SKM-1 treated with dmso at 0.1 percent for 144 hours (cell line): ENCODE data around the gene SHCBP1L.

ENCODE experiments used
- DNase-seq: peaks from one replicate; lab custom pipeline; 2025; ENCODE audit not compliant: unreplicated experiment; lab: John Stamatoyannopoulos, UW

SHCBP1L gene

GRCh38 chr1:182897696-182898095 is 55.3 kb downstream of the SHCBP1L start:
- DNase-seq = no peak

DNA sequence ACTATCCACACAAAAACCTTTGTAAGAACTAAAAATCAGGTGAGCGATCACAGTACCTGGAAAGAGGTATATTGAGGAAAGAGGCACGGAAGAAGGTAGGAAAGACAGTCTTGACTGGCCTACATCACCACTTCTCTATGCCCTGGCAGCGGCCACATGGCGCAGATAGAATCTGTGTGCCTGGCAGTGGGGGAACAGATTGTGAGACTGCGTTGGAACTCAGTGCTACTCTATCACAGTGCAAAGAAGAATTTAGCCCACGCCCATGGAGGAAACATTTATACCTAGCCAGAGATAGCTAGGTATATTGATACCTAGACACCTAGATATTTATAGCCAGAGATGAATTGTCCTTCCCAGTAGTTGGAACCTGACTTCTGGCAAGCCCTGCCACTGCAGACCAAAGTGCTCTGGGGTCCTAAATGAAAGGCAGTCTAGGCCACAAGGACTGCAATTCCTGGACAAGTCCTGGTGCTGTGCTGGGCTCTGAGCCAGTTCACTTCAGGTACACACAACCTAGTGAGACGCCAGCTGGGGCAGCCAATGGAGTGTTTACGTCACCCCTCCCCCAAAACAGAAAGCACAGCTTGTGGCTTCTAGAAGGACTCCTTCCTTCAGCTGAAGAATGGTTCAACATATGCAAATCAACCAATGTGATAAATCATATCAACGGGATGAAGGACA is 61.9 kb downstream of the SHCBP1L start:
- no peak for DNase-seq

- peak; percentile 50 for DNase-seq
Measured at GRCh38 chr1:182889997-182890396, 63.0 kb downstream of the SHCBP1L start.

- no peak for DNase-seq
Measured at GRCh38 chr1:182888736-182889531, 64.0 kb downstream of the SHCBP1L start.

DNA sequence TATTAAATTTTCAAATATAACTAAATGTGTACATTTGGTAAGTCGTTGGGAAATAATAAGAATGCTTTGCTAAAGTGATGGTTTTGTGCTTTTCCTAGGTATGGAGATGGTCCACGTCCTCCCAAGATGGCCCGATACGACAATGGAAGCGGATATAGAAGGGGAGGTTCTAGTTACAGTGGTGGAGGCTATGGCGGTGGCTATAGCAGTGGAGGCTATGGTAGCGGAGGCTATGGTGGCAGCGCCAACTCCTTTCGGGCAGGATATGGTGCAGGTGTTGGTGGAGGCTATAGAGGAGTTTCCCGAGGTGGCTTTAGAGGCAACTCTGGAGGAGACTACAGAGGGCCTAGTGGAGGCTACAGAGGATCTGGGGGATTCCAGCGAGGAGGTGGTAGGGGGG is 66.0 kb downstream of the SHCBP1L start:
- no peak for DNase-seq

DNA sequence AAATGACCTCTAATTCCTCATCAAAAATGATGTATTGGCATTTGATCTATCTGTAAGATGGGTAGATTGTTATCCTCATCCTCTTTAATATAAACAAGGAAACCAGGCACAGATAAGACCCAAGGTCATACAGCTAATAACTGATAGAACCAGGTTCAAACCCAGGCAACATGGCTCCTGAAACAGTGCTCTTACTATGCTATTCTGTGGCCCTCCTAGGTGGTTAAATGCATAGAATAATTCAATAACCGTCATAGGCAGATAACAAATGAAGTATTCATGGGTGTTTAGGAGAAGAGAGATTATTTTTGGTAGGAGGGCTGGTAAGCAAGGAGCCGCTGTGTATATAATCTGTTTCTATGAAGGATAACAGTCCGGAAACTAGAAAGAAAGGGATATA is 67.4 kb downstream of the SHCBP1L start:
- DNase-seq = no peak

DNA sequence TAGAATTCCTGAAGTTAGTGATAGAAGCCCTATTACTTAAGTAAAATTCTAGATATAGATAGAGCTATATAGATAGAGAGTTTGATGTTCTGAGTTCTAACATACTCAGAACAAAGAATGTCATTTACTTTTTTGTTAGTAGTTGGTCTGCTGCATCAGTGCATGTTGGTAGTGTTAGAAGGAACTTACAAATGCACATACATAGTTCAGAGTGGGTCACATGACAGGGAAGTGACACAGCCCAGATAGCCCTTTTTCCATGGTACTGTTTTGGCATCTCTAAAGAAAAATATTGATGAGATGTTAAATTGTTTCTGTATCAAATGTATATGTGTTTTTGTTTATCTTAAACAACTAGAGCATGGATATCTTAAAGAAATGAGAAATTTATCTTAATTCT is 68.1 kb downstream of the SHCBP1L start:
- DNase-seq = no peak

DNA sequence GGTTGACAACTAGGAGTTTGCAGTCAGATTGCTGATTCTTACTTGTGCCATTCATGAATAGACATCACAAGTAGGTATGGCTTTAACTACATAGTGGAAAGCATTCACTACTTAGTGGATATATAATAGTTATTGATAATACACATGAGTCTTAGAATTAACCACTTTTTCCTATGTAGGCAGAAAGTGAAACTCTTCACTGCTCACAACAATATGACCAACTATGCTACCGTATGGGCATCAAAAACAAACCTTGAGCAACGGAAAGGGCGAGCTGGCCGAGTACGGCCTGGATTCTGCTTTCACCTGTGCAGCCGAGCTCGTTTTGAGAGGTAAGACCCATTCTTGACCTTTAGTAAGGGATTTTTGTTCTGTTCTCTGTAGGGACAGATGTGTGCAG is 75.1 kb downstream of the SHCBP1L start:
- no peak for DNase-seq

DNA sequence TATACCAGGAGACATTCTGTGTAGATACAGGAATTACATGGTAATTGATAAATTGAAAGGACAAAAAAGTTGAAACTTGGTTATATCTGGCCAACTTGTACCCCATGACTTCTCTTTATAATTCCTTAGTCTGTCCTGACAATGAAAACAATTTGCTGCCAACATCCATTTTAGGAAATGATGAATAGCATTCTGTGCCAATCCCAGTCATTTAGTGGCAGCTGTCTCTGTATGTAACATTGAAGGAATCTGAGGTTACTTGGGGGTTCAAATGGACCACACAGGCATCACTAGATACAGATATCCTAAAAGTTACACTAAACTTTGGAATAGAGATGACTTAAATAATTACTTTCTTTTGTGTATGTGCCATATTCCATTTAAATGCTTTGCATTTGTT is 75.6 kb downstream of the SHCBP1L start:
- DNase-seq = no peak

- no peak for DNase-seq
Measured at GRCh38 chr1:182875889-182876288, 77.1 kb downstream of the SHCBP1L start.

GRCh38 chr1:182872881-182873280 is 80.1 kb downstream of the SHCBP1L start:
- DNase-seq = no peak

DNA sequence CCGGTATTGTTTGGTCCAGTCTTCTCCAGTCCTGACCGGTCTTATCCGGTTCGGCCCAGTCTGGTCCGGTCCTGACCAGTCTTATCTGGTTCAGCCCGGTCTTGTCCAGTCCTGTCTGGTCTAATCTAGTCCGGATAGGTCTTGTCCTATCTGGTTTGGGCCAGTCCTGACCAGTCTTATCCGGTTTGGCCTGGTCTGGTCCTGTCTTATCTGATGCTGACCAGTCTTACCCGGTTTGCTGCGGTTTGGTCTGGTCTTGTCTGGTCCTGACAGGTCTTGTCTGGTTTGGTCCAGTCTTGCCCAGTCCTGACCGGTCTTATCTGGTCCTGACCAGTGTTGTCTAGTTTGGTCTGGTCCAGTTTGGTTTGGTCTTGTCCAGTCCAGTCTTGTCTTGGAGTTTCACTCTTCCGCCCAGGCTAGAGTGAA is 83.7 kb downstream of the SHCBP1L start:
- no peak for DNase-seq

- no peak for DNase-seq
Measured at GRCh38 chr1:182867861-182868260, 85.1 kb downstream of the SHCBP1L start.

DNA sequence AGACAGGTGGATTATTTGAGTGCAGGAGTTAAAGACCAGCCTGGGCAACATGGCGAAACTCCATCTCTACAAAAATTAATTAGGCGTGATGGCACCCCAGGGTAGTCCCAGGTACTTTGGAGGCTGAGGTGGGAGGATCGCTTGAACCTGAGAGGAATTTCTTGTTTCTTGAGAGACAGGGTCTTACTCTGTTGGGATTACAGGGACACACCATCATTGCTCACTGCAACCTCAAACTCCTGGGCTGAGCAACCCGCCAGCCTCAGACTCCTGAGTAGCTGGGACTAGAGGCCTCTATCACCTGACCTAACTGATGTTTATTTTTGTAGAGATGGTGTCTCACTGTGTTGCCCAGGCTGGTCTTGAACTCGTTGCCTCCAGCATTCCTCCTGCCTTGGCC is 89.0 kb downstream of the SHCBP1L start:
- no peak for DNase-seq

GRCh38 chr1:182862827-182863226 is 90.1 kb downstream of the SHCBP1L start:
- no peak for DNase-seq

GRCh38 chr1:182861994-182862393 is 91.0 kb downstream of the SHCBP1L start:
- DNase-seq = no peak

DNA sequence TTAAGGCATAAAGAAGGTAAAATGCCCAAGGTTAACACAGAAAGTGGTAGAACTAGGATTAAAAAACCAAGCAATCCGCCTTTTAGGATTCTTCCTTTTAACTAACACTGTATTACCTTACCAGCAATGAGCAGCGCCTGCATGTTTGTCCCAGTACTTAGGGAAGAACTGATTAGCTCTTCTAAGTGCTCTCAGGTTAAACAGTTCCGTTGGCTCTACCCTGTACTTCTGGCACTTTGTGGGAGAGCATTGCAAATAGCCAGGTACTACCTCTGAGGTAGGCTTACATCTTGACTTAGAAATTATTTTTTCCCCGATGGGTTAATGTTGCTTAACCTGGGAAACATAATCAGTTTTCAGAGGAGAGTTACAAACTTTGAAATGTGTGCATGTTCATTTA is 92.3 kb downstream of the SHCBP1L start:
- no peak for DNase-seq

DNA sequence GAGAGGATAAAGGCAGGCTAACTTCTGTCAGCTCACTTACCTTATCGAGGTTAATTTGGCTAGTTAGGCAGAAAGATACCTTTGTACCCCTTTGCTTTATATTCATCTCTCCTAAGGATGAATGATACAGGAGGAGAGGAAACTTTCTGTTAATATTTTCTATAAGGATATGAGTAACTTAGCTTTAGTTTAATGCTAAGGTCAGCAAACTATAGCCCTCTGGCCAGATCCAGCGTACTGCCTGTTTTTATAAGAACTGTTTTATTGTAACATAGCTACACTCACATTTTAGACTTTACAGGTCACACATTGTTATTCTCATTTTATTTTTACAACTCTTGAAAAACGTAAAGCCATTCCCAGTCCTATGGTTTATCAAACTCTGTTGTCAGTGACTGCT is 95.8 kb downstream of the SHCBP1L start:
- no peak for DNase-seq

- DNase-seq = no peak
Measured at GRCh38 chr1:182855911-182856310, 97.1 kb downstream of the SHCBP1L start.

GRCh38 chr1:182851825-182852224 is 101.1 kb downstream of the SHCBP1L start:
- no peak for DNase-seq

- no peak for DNase-seq
Measured at GRCh38 chr1:182850319-182850718, 102.6 kb downstream of the SHCBP1L start.
